ENCODE results near the gene FEZ2.

FEZ2 gene

DNA sequence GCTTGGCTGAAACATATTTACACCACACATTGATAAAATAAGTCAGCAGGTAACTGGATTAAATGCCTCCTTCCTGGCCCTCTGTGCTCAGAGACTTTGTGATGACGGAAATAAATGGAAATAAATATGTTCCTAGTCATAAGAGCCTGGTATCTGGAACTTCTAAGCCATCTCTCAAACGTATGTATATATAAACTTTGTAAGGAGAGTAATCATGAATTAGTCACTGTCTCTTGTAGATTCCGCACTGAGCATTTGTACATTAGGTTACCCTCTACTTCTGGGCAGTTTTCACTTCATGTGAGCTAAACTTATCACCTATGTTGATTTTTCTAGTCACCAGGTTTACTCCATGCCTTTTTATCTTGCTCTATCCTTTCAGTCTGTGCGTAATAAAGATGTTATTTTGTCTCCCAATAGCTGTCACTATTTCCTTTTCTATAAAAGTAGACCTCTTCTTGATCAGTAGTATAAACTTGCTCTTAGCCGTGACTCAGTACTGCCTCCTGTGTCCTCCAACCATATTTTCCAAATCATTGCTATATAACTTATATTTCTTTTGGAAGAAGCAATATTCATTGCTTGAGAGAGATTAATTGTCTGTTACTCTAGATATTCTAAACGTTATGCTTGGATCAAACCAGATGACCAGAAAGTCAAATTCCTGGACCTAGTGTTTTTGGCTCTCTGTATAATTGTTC is 53.2 kb downstream of the FEZ2 start:
- Histone ChIP-seq H3K9me3 (ENCODE audit: insufficient read depth, low read depth, low read length) (no peaks in the 10 kb centered on the region), H3K27me3 (ENCODE audit: insufficient read depth, low read length) (no peaks in the 10 kb centered on the region), H3K36me3 (ENCODE audit: insufficient read depth, low read length) (peaks cover 98% of the 10 kb centered on the region), H3K4me3 (ENCODE audit: low read length) (no peak overlapping the region), H3K27ac (ENCODE audit: low read depth, low read length) (no peak overlapping the region), H3K4me1 (ENCODE audit: insufficient read depth, low read length) (no peaks in the 10 kb centered on the region), H3K9ac (ENCODE audit: low read depth, low read length) (no peak overlapping the region)
- WGBS, result 92% methylated on average over 6 of the region's 6 CpGs

DNA sequence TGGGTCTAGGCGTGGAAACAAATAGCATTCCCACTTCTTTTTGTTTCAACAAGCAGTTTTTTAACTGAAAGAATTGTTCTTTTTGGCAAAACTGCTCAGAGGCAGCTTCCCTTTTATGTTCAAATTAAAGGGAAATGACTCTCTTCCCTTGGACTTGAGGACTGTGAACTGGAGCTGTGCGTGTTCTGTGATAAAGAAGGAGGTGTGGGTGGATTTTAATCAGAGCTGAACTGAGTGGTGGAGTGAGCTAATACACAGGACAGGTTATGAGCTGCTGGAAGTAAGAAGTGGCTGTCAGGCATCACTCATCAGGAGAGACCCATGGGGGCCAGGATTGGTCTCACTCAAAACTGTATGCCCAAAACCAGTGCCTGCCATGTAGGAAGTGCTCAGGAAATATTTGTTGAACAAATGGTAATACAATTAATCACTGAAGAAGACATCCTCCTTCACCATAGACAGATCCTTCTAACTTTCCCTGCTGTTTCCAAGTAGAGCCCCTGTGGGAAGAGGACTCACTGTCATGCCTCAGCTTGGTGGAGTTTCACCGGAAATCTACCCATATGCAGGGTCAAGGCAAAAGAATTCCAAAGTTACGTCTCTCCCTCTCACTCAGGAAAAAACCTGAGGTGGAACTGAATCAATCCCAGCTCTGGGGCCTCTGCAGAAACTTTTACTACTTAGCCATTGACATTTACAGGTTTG is 55.9 kb downstream of the FEZ2 start:
- no peak overlapping the region for H3K27ac ChIP-seq (ENCODE audit: low read depth, low read length)
- peaks cover 98% of the 10 kb centered on the region for H3K36me3 ChIP-seq (ENCODE audit: insufficient read depth, low read length)
- H3K27me3 ChIP-seq (ENCODE audit: insufficient read depth, low read length), result no peaks in the 10 kb centered on the region
- H3K4me3 ChIP-seq (ENCODE audit: low read length), result no peak overlapping the region
- H3K9me3 ChIP-seq (ENCODE audit: insufficient read depth, low read depth, low read length), result no peaks in the 10 kb centered on the region
- WGBS, result 91% methylated on average over 4 of the region's 4 CpGs
- no peaks in the 10 kb centered on the region for H3K4me1 ChIP-seq (ENCODE audit: insufficient read depth, low read length)
- H3K9ac ChIP-seq (ENCODE audit: low read depth, low read length), result no peak overlapping the region

DNA sequence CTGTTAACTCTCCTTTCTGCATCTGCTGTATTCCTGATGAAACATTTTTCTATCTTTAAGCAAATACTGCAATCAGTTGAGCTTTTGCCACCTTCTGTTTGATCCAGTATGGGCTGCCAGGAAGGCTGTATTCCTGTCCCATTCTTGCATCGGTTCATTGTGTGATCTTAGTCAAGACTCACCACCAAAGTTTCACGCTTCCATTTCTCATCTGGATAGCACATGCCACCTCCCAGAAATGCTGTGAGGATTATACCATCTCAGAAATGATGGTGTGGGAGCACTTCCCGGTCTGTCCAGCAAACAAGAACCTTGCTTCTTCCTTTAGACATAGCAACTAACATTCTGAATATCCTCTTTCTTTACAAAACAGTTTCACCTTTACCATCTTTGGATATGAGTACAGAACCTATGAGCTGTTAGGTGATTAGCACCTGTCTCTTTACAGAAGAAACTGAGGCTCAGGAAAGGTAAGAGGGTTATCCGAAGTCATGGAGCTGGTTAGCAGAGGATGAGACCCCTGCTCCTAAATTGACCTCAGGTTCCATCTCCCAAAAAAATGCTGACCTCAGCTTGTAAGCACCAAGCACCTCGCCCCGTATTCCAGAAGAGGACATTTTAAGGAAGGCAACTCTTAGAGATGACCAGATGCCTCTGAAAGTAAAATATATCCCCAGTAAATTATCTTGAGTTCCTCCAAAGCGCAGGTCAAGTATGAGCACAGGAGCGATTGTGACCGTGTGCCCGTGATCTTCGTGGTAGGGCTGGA is 56.8 kb downstream of the FEZ2 start:
- H3K9me3 ChIP-seq (ENCODE audit: insufficient read depth, low read depth, low read length), result no peaks in the 10 kb centered on the region
- WGBS, result 91% methylated on average over 11 of the region's 11 CpGs
- H3K36me3 ChIP-seq (ENCODE audit: insufficient read depth, low read length), result peaks cover 96% of the 10 kb centered on the region
- no peak overlapping the region for H3K27ac ChIP-seq (ENCODE audit: low read depth, low read length)
- no peak overlapping the region for H3K4me3 ChIP-seq (ENCODE audit: low read length)
- no peaks in the 10 kb centered on the region for H3K4me1 ChIP-seq (ENCODE audit: insufficient read depth, low read length)
- H3K27me3 ChIP-seq (ENCODE audit: insufficient read depth, low read length), result no peaks in the 10 kb centered on the region
- no peak overlapping the region for H3K9ac ChIP-seq (ENCODE audit: low read depth, low read length)

DNA sequence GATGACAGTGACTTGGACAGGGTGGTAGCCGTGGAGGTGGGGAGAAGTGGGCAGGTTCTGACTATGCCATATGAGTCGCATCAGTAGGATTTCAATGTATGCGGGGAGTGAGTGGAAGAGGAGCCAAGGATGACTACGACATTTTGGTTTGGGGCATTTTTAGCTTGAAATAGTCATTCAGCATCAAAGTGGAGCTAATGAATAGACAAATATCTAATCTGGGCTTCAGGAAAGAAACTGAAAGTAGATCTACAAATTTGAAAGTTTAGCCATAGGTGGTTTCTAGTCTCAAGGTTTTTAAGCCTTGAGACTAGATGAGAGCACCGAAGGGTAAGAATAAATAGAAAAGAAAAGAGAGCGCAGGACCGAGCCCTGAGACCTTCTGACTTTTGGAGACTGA is 58.3 kb downstream of the FEZ2 start:
- 94% methylated on average over 7 of the region's 7 CpGs for WGBS
- no peaks in the 10 kb centered on the region for H3K9me3 ChIP-seq (ENCODE audit: insufficient read depth, low read depth, low read length)
- H3K9ac ChIP-seq (ENCODE audit: low read depth, low read length), result no peak overlapping the region
- H3K36me3 ChIP-seq (ENCODE audit: insufficient read depth, low read length), result peaks cover 90% of the 10 kb centered on the region
- no peak overlapping the region for H3K27ac ChIP-seq (ENCODE audit: low read depth, low read length)
- H3K4me1 ChIP-seq (ENCODE audit: insufficient read depth, low read length), result no peaks in the 10 kb centered on the region
- H3K4me3 ChIP-seq (ENCODE audit: low read length), result no peak overlapping the region
- H3K27me3 ChIP-seq (ENCODE audit: insufficient read depth, low read length), result no peaks in the 10 kb centered on the region

DNA sequence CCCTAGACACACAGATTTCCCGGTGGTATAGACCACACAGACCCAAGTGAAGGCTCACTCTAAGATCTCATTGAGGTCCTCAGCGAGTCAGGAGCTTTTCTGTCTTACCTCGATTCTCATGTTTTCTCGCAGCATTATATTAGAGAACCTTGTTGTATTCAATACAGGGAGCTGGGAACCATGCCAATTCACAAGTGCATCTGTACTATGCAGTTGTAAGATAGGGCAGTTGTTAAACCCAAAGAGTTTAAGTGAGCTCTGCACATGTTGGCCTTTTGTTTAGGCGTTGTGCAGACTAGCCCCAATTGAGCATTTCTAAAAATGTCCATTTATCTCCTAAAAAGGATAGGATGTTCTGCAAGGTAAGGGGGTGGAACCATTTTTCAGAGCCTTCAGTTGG is 59.6 kb downstream of the FEZ2 start:
- 97% methylated on average over 5 of the region's 5 CpGs for WGBS
- H3K4me1 ChIP-seq (ENCODE audit: insufficient read depth, low read length), result no peaks in the 10 kb centered on the region
- H3K27me3 ChIP-seq (ENCODE audit: insufficient read depth, low read length), result no peaks in the 10 kb centered on the region
- no peaks in the 10 kb centered on the region for H3K9me3 ChIP-seq (ENCODE audit: insufficient read depth, low read depth, low read length)
- no peak overlapping the region for H3K9ac ChIP-seq (ENCODE audit: low read depth, low read length)
- peaks cover 78% of the 10 kb centered on the region for H3K36me3 ChIP-seq (ENCODE audit: insufficient read depth, low read length)
- no peak overlapping the region for H3K4me3 ChIP-seq (ENCODE audit: low read length)
- H3K27ac ChIP-seq (ENCODE audit: low read depth, low read length), result no peak overlapping the region

DNA sequence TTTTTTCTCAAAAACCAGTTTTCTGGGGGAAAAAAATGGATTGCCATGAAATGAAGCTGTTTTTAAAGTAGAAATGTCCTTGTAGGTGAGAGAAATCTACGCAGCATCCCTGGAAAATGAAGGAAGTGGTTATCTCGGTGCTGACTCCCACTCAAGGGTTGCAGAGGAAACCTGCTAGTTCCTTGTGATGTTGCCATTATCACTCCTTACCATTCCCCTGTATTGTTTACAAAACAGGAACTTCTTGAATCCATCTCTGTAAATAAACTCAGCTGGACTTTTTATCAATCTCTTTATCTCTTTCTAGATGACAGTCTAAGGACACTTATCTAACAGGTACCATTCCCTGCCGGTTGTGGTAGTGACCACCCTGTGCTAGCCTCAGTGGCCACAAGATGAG is 61.2 kb downstream of the FEZ2 start:
- Histone ChIP-seq H3K4me3 (ENCODE audit: low read length) (no peak overlapping the region), H3K4me1 (ENCODE audit: insufficient read depth, low read length) (no peaks in the 10 kb centered on the region), H3K9me3 (ENCODE audit: insufficient read depth, low read depth, low read length) (no peaks in the 10 kb centered on the region), H3K27ac (ENCODE audit: low read depth, low read length) (no peak overlapping the region), H3K9ac (ENCODE audit: low read depth, low read length) (no peak overlapping the region), H3K36me3 (ENCODE audit: insufficient read depth, low read length) (peaks cover 69% of the 10 kb centered on the region), H3K27me3 (ENCODE audit: insufficient read depth, low read length) (no peaks in the 10 kb centered on the region)
- WGBS, result 96% methylated on average over 3 of the region's 3 CpGs

DNA sequence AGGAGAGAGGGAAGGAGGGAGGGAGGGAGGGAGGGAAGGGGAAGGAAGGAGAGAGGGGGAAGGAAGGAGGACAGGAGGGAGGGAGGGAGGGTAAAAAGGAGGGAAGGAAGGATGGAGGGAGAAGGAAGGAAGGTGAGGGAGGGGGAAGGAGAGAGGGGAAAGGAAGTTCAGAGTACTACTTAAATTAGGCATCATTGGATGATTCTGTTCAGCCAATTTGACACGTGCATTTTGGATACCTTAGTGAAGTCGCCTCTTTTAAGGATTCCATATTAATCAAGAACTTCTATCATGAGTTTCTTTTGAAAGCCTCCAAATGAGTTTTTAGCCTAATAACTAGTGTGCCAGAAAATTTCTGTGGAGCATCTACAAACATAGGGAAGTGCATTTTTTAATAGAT is 62.9 kb downstream of the FEZ2 start:
- no peaks in the 10 kb centered on the region for H3K27me3 ChIP-seq (ENCODE audit: insufficient read depth, low read length)
- no peaks in the 10 kb centered on the region for H3K9me3 ChIP-seq (ENCODE audit: insufficient read depth, low read depth, low read length)
- H3K9ac ChIP-seq (ENCODE audit: low read depth, low read length), result no peak overlapping the region
- 93% methylated on average over 2 of the region's 2 CpGs for WGBS
- H3K36me3 ChIP-seq (ENCODE audit: insufficient read depth, low read length), result peaks cover 63% of the 10 kb centered on the region
- no peak overlapping the region for H3K4me3 ChIP-seq (ENCODE audit: low read length)
- peaks cover 6% of the 10 kb centered on the region; the same call in 1 of the 2 replicates for H3K4me1 ChIP-seq (ENCODE audit: insufficient read depth, low read length)
- H3K27ac ChIP-seq (ENCODE audit: low read depth, low read length), result no peak overlapping the region

DNA sequence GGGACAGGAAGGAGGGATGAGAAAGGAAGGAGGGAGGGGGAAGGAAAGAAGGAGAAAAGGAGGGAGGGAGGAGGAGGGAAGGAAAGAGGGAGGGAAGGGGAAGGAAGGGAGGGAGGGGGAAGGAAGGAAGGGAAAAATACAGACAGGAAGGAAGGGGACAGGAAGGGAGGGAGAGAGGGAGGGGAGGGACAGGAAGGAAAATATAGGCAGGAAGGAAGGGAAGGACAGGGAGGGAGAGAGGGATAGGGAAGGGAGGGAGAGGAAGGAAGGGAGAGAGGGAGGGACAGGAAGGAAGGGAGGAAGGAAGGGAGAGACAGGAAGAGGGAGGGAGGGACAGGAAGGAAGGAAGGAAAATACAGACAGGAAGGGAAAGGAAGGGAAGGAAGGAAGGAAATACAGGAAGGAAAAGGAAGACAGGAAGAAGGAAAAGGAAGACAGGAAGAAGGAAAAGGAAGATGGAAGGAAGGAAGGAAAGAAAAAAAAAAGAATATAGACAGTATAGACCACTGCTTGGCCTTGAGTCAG is 63.6 kb downstream of the FEZ2 start:
- H3K4me1 ChIP-seq (ENCODE audit: insufficient read depth, low read length), result peaks cover 8% of the 10 kb centered on the region
- H3K27me3 ChIP-seq (ENCODE audit: insufficient read depth, low read length), result no peaks in the 10 kb centered on the region
- no peak overlapping the region for H3K9ac ChIP-seq (ENCODE audit: low read depth, low read length)
- no peak overlapping the region for H3K4me3 ChIP-seq (ENCODE audit: low read length)
- H3K9me3 ChIP-seq (ENCODE audit: insufficient read depth, low read depth, low read length), result no peaks in the 10 kb centered on the region
- H3K36me3 ChIP-seq (ENCODE audit: insufficient read depth, low read length), result peaks cover 60% of the 10 kb centered on the region
- H3K27ac ChIP-seq (ENCODE audit: low read depth, low read length), result no peak overlapping the region

DNA sequence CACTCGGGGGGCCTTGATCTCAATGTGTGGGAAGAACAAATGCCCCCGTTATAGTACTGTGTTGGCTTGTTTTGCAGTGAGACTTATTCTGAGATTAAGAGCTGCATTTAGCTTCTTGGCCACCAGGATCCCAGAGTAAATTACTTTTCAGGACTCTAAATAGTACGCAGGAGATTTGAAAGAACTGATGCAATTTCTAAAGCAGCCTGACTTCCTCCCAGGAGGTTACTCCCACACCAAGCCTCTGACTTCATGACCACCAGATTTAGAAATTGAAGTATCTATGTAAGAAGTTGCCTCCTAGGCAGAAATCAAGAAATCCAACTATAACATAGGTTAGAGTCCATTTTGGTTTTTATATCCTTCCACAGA is 67.0 kb downstream of the FEZ2 start:
- H3K4me1 ChIP-seq (ENCODE audit: insufficient read depth, low read length), result peaks cover 8% of the 10 kb centered on the region
- H3K27ac ChIP-seq (ENCODE audit: low read depth, low read length), result no peak overlapping the region
- no peak overlapping the region for H3K9ac ChIP-seq (ENCODE audit: low read depth, low read length)
- no peaks in the 10 kb centered on the region for H3K27me3 ChIP-seq (ENCODE audit: insufficient read depth, low read length)
- no peaks in the 10 kb centered on the region for H3K9me3 ChIP-seq (ENCODE audit: insufficient read depth, low read depth, low read length)
- WGBS, result 94% methylated on average over 3 of the region's 3 CpGs
- no peak overlapping the region for H3K4me3 ChIP-seq (ENCODE audit: low read length)
- H3K36me3 ChIP-seq (ENCODE audit: insufficient read depth, low read length), result peaks cover 52% of the 10 kb centered on the region

DNA sequence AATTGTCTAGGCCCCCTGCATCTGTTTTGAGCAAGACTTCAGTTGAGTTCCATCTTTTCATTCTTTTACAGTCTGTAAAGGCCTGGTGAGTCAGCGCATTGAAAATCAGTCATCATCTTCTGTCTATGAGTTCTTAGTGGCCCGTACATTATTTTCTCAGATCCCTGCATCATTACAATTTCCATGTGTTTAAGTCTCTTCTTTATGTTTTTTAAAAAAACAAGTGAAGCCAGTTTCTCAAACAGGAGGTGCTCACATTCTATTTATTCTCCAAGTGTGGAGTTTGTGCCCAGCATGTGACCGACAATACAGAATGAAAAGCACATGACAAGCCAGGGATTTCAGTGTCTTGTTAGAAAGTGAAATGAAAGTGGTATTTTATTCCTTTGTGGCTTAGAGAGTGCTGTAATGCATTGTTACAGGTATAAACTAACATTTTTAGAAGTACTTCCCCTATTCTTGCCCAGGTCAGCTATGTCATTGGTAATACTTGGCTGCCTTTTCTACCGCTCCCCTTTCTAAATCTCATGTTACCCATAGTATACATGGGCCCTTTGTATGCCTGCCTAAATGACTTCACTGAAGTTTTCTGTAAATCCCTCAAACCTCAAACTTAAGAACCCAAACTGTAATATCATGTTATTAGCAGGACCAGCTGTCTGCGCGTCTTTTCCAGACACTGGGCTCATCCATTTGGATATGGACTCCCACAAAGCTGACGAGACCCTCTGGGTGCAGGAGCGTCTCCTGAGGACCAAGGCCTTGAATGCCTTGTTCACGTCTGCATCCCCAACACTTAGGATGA is 67.6 kb downstream of the FEZ2 start:
- H3K9ac ChIP-seq (ENCODE audit: low read depth, low read length), result no peak overlapping the region
- WGBS, result 92% methylated on average over 9 of the region's 9 CpGs
- H3K27ac ChIP-seq (ENCODE audit: low read depth, low read length), result no peak overlapping the region

More for the DNA sequence above, 67.6 kb downstream of the FEZ2 start:
- H3K27me3 ChIP-seq (ENCODE audit: insufficient read depth, low read length), result no peaks in the 10 kb centered on the region
- H3K4me1 ChIP-seq (ENCODE audit: insufficient read depth, low read length), result peaks cover 8% of the 10 kb centered on the region
- H3K9me3 ChIP-seq (ENCODE audit: insufficient read depth, low read depth, low read length), result no peaks in the 10 kb centered on the region
- H3K4me3 ChIP-seq (ENCODE audit: low read length), result no peak overlapping the region
- H3K36me3 ChIP-seq (ENCODE audit: insufficient read depth, low read length), result peaks cover 53% of the 10 kb centered on the region

Measured in HUES64 (cell line).